Fibroblast of lung (primary cell): ENCODE results near the gene NAA30.

Experiments
- EZH2 ChIP-seq: IDR thresholded peaks from 2 replicates; pipeline ENCODE4 v1.5.1; 2012; ENCODE audit warnings: low read length, control low read depth, mild to moderate bottlenecking; ENCODE audit errors: missing control alignments
- TF ChIP-seq, protein P1 (sequence below), 2 donors: IDR thresholded peaks in 1 of 2; conservative IDR thresholded peaks in 1 of 2; 1 replicate in 1 of 2; 2 replicates in 1 of 2; pipeline ENCODE4 v1.5.1; 2011 to 2012; ENCODE audit warnings: low read length in 2 of 2, control low read depth in 1 of 2, inconsistent platforms in 1 of 2, low read depth in 1 of 2, mild to moderate bottlenecking in 1 of 2

DNA sequence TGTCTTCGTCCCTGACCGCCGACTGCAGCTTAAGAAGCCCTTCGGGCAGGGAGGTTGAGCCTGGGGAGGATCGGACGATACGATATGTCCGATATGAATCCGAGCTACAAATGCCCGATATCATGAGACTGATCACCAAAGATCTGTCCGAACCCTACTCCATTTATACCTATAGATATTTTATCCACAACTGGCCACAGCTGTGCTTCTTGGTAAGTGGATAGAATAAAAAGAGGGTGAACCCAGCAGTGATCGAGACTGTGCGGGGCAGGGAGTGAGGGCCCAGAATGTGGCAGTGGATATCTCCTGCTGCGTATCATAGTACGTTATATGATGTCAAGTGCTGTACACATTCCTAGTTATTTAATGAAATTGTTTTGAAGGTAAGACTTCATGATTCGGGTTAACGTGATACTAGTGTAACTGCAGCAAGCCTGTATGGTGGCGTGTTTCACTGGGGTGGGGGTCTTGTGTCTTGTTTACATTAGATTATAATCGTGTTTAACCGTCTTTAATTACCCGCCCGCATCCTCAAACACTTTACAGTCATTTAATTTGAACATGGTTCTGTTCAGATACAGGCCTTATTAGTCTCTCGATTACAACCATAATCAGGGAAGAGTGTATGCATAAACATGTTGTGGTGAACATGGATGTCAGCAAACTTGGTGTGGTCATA lies 1.3 kb downstream of the NAA30 start:
- TF ChIP-seq, protein P1, sequence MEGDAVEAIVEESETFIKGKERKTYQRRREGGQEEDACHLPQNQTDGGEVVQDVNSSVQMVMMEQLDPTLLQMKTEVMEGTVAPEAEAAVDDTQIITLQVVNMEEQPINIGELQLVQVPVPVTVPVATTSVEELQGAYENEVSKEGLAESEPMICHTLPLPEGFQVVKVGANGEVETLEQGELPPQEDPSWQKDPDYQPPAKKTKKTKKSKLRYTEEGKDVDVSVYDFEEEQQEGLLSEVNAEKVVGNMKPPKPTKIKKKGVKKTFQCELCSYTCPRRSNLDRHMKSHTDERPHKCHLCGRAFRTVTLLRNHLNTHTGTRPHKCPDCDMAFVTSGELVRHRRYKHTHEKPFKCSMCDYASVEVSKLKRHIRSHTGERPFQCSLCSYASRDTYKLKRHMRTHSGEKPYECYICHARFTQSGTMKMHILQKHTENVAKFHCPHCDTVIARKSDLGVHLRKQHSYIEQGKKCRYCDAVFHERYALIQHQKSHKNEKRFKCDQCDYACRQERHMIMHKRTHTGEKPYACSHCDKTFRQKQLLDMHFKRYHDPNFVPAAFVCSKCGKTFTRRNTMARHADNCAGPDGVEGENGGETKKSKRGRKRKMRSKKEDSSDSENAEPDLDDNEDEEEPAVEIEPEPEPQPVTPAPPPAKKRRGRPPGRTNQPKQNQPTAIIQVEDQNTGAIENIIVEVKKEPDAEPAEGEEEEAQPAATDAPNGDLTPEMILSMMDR (conservative IDR thresholded peaks at IDR 0.05 in 1 of 2, IDR thresholded peaks at IDR 0.05 in 1 of 2; ENCODE audit: low read depth in 1 of 2, low read length in 2 of 2): no peak
- TF ChIP-seq EZH2: no peak
